Muscle layer of duodenum (tissue), 2 donors: ENCODE data around the gene FAM228B.
"Not testable (repeated sequence)": the region's sequence is repeated elsewhere in the genome, so short reads cannot be mapped to it uniquely, and the experiment has no call there.

Experiments
- H3K27ac ChIP-seq: one replicate; pipeline ENCODE4 v1.7.0; 2013; ENCODE audit warnings: mild to moderate bottlenecking, low read length
- H3K27me3 ChIP-seq: one replicate; pipeline ENCODE4 v1.7.0; 2013; ENCODE audit warnings: low read depth, mild to moderate bottlenecking, control low read depth, low read length
- H3K36me3 ChIP-seq, 2 donors: one replicate each; pipeline ENCODE4 v1.7.0; 2013; ENCODE audit warnings: low read length in 2 of 2, control low read depth in 1 of 2, mild to moderate bottlenecking in 1 of 2; ENCODE audit not compliant: insufficient read depth in 2 of 2, control insufficient read depth in 1 of 2
- H3K4me1 ChIP-seq, 2 donors: one replicate each; pipeline ENCODE4 v1.7.0; 2013; ENCODE audit warnings: low read length in 2 of 2, mild to moderate bottlenecking in 2 of 2, control low read depth in 1 of 2, moderate library complexity in 1 of 2; ENCODE audit not compliant: insufficient read depth in 2 of 2, control insufficient read depth in 1 of 2
- H3K4me3 ChIP-seq, 2 donors: one replicate each; pipeline ENCODE4 v1.7.0; 2013; ENCODE audit warnings: low read length in 2 of 2, low read depth in 1 of 2, mild to moderate bottlenecking in 1 of 2
- H3K9me3 ChIP-seq, 2 donors: one replicate each; pipeline ENCODE4 v1.7.0; 2013; ENCODE audit warnings: low read length in 2 of 2, control low read depth in 1 of 2, mild to moderate bottlenecking in 1 of 2; ENCODE audit not compliant: control insufficient read depth in 1 of 2
- donor health status: healthy.

Gene FAM228B

GRCh38 chr2:24104110-24104650, 19.1 kb upstream of the FAM228B start:
- H3K9me3 ChIP-seq, result peaks cover 0 to 2% of the 10 kb centered on the region in 2 donors
- no peak overlapping the region for H3K4me3 ChIP-seq
- no peaks in the 10 kb centered on the region for H3K4me1 ChIP-seq
- no peak overlapping the region for H3K27ac ChIP-seq
- peaks cover 0 to 10% of the 10 kb centered on the region in 2 donors for H3K36me3 ChIP-seq
- H3K27me3 ChIP-seq, result no peaks in the 10 kb centered on the region

- H3K36me3 ChIP-seq, result peaks cover 0 to 10% of the 10 kb centered on the region in 2 donors
- H3K27me3 ChIP-seq, result no peaks in the 10 kb centered on the region
- no peaks in the 10 kb centered on the region for H3K4me1 ChIP-seq
- no peak overlapping the region for H3K4me3 ChIP-seq
- peaks cover 0 to 2% of the 10 kb centered on the region in 2 donors for H3K9me3 ChIP-seq
- H3K27ac ChIP-seq, result no peak overlapping the region
Measured at GRCh38 chr2:24104906-24105305, 18.4 kb upstream of the FAM228B start.

GRCh38 chr2:24105816-24106215, 17.5 kb upstream of the FAM228B start:
- Histone ChIP-seq H3K4me3 (no peak overlapping the region), H3K27me3 (no peaks in the 10 kb centered on the region), H3K9me3 (peaks cover 0 to under 1% of the 10 kb centered on the region in 2 donors), H3K4me1 (no peaks in the 10 kb centered on the region), H3K36me3 (peaks cover 0 to 10% of the 10 kb centered on the region in 2 donors), H3K27ac (no peak overlapping the region)

GRCh38 chr2:24106786-24107185, 16.5 kb upstream of the FAM228B start:
- no peak overlapping the region for H3K27ac ChIP-seq
- H3K4me3 ChIP-seq, result no peak overlapping the region
- no peaks in the 10 kb centered on the region for H3K4me1 ChIP-seq

GRCh38 chr2:24107336-24107735, 15.9 kb upstream of the FAM228B start:
- H3K27ac ChIP-seq, result no peak overlapping the region
- no peaks in the 10 kb centered on the region for H3K9me3 ChIP-seq
- H3K27me3 ChIP-seq, result no peaks in the 10 kb centered on the region
- H3K4me1 ChIP-seq, result no peaks in the 10 kb centered on the region
- H3K4me3 ChIP-seq, result no peak overlapping the region
- peaks cover 0 to 10% of the 10 kb centered on the region in 2 donors for H3K36me3 ChIP-seq

More at GRCh38 chr2:24106786-24107185, 16.5 kb upstream of the FAM228B start:
- H3K27me3 ChIP-seq, result no peaks in the 10 kb centered on the region
- H3K36me3 ChIP-seq, result peaks cover 0 to 10% of the 10 kb centered on the region in 2 donors
- no peaks in the 10 kb centered on the region for H3K9me3 ChIP-seq

- H3K9me3 ChIP-seq, H3K27me3 ChIP-seq, H3K27ac ChIP-seq, H3K4me1 ChIP-seq, H3K4me3 ChIP-seq, H3K36me3 ChIP-seq: not testable (repeated sequence)
Measured at GRCh38 chr2:24109431-24109830, 13.8 kb upstream of the FAM228B start.

- Histone ChIP-seq H3K4me3 (no peak overlapping the region), H3K27ac (no peak overlapping the region), H3K36me3 (peaks cover 0 to 16% of the 10 kb centered on the region in 2 donors)
Measured at GRCh38 chr2:24110660-24111303, 12.5 kb upstream of the FAM228B start.

GRCh38 chr2:24111407-24111901, 11.8 kb upstream of the FAM228B start:
- Histone ChIP-seq H3K9me3 (peaks cover 0 to 7% of the 10 kb centered on the region in 2 donors), H3K27ac (no peak overlapping the region), H3K4me3 (no peak overlapping the region), H3K4me1 (no peaks in the 10 kb centered on the region), H3K27me3 (no peaks in the 10 kb centered on the region), H3K36me3 (peaks cover 0 to 21% of the 10 kb centered on the region in 2 donors)

More at GRCh38 chr2:24110660-24111303, 12.5 kb upstream of the FAM228B start:
- no peaks in the 10 kb centered on the region for H3K4me1 ChIP-seq
- H3K27me3 ChIP-seq, result no peaks in the 10 kb centered on the region
- peaks cover 0 to 7% of the 10 kb centered on the region in 2 donors for H3K9me3 ChIP-seq

GRCh38 chr2:24115057-24115456, 8.2 kb upstream of the FAM228B start:
- Histone ChIP-seq H3K36me3 (peaks cover 0 to 22% of the 10 kb centered on the region in 2 donors), H3K9me3 (peaks cover 0 to 7% of the 10 kb centered on the region in 2 donors), H3K27ac (no peak overlapping the region), H3K4me3 (no peak overlapping the region), H3K4me1 (no peaks in the 10 kb centered on the region), H3K27me3 (no peaks in the 10 kb centered on the region)

GRCh38 chr2:24117902-24118301, 5.4 kb upstream of the FAM228B start:
- Histone ChIP-seq H3K4me1 (peaks cover 0 to 4% of the 10 kb centered on the region in 2 donors), H3K27ac (no peak overlapping the region), H3K36me3 (peaks cover 0 to 22% of the 10 kb centered on the region in 2 donors), H3K4me3 (no peak overlapping the region), H3K9me3 (peaks cover 0 to 7% of the 10 kb centered on the region in 2 donors), H3K27me3 (no peaks in the 10 kb centered on the region)

GRCh38 chr2:24121066-24121465, 2.2 kb upstream of the FAM228B start:
- Histone ChIP-seq H3K9me3 (no peaks in the 10 kb centered on the region), H3K4me3 (no peak overlapping the region), H3K27me3 (no peaks in the 10 kb centered on the region), H3K4me1 (peaks cover 0 to 16% of the 10 kb centered on the region in 2 donors), H3K36me3 (peaks cover 0 to 5% of the 10 kb centered on the region in 2 donors), H3K27ac (no peak overlapping the region)
